NOMO-1 treated with dmso at 0.1 percent for 144 hours (cell line): ENCODE measurements around the gene WLS.
"Not testable (repeated sequence)": the region's sequence is repeated elsewhere in the genome, so short reads cannot be mapped to it uniquely, and the experiment has no call there.

Experiments used
- DNase-seq: peaks from one replicate; lab custom pipeline; 2025; ENCODE audit not compliant: unreplicated experiment; lab: John Stamatoyannopoulos, UW

Gene WLS

DNA sequence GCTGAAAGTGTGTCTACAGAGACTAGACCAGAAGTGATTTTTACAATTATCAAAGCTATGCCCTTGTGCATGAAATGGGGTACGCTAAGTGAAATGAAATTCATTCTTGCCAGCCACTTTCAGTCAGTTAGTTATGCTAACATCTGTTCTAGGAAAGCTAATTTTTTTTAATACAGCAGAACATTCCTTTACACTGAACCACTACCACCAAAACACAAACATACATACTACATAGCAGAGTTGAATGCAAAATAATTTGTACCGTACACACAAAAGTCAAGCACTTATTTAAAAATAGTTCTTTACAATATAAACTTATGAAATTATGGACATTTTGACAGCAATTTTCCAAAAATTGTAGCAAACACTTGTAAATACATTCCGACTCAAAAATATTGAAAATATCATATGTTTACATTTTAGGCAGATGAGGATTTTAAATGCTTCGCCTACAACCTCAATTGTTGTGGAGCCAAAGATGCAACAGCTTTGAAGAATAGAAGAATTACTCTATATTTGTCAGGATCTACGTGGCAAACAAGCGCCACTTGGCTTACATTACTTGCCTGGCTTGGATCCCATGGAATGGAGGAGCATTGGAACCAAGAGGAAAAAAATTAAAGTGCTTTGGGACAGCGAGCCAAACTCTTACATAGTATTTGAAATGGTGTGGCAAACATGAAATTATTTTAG, 30.6 kb downstream of the WLS start:
- DNase-seq: no peak

DNA sequence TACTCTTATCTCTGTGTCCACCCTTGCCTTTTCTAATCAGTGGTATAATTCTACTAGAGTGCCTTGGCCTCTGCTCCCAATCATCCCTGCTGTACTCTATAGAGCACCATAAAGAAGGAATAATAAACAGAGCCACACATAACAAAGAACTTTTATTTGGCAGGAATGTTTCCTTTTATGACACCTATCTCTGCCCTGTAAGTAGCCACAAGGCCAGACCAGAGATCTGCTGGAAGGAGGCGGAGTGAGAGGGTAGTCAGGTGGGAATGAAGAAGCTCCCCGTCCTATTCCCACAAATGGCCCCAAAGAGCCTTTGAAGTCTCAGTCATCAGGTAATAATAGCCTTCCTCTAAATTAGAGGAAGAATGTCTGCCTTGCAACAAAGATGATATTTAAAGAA, 32.7 kb downstream of the WLS start:
- no peak for DNase-seq

DNA sequence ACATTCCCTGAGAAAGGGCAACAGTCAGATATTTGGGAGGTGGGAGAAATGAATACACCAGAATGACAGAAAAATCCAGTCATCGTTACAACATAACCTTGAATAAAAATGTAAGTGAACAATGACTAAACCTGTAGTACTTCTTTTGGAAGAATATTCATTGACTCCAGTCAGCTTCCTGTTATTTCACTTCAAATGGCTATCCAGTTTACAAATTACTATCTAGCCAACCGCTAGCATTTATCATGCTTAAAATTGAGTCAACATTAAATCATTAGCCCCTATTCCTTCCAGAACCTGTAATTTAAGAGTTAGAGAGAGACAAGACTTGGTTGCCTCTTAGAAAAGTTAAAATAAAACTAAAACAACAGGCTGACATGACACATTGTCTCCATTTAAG, 33.6 kb downstream of the WLS start:
- DNase-seq: no peak

DNA sequence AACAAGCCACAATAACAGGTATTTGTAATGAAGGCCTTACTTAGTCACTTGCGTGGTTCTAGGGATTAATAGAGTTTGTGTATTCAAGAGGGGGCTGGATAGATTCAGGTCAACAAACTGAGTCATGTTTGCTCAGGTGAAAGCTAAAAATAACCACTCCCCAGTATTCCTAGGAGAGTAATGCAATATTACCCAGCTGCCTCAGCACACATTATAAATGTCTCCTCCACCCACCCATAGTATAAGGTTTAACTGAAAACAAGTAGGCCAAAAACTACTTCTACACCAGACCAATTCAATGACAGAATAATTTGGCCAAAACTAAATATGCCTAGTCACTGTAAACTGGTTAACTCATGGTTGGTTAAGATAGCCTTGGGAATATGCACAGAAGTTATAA, 34.4 kb downstream of the WLS start:
- no peak for DNase-seq

DNA sequence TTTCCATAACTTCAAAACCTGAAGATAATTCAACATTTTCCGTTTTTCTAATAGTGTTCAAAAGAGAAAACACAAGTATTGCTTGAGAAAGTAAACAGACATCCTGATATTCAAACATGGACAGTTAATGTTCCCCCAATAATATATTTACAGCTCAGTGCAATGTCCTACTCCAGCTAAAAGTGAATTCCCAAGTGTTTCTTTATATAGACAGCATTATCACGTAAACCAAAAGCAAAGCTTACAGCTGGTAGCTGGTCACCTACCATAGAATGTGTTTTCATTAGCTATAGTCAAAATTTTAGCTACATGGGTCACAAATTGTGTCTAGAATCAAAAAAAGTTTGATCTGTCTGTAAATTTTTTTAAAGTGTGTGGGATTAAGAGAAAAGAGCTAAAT, 34.9 kb downstream of the WLS start:
- no peak for DNase-seq

DNA sequence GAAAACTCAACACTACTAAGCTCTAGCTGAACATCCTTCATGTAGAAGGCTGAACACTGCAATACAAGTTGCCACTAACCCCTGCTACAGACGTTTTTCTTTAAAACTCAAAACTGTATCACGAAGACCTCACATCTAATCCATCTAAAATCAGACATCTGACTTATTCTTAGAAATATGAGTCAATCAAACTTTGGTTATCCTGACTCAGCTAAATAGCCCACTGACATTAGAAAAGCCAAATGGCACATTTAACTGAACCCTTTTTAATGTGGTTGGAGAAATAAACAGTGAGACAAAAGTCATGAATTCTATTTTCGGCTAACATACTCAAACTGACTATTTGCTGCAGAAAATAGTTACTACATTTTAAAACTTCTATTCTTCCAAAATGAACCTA, 35.6 kb downstream of the WLS start:
- no peak for DNase-seq

DNA sequence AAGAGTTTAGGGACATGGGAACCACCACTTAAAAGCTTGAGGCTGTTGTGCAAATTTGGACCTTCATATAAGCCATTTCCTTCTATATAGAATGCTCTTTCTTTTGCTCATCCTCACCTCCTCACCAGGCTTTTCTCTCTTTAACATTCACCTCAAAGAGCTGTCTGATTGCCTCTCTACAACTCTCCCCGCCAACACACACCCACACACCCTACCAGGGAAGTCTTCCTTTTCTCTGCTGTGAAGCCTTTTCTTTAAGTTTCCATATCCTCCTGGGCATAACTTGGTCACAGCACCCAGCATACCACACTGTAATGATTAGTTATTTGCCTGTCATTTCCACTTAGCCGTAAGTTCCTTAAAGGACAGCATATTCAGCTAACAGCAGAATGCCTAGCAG, 40.6 kb downstream of the WLS start:
- DNase-seq: no peak

DNA sequence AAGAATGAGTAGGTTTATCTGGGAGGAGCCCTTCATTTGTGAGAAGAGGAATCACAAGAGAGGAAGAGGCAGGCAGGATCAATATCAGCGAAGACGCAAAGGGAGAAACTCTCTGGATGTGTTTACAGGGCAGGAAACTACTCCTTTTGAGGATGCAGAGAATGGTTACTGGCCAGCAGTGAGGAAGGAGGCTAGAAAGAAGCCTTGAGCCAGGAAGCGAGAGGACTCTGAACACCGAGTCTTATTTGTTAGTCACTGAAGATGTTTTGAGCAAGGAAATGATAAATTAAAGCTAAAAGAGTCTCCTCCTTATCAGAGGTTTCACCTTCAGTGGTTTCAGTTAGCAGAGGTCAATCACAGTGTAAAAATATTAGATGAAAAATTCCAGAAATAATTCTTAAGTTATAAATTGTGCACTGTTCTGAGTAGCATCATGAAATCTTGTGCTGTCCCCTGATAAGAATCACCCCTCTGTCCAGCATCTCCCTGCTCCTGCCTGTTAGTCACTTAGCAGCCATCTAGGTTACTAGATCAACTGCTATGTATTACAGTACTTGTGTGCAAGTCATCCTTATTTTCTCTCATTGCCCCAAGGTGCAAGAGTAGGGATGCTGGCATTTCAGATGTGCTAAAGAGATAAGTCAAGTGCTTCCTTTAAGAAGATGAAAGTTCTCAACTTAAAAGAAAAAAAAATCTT, 43.5 kb downstream of the WLS start:
- DNase-seq: no peak

DNA sequence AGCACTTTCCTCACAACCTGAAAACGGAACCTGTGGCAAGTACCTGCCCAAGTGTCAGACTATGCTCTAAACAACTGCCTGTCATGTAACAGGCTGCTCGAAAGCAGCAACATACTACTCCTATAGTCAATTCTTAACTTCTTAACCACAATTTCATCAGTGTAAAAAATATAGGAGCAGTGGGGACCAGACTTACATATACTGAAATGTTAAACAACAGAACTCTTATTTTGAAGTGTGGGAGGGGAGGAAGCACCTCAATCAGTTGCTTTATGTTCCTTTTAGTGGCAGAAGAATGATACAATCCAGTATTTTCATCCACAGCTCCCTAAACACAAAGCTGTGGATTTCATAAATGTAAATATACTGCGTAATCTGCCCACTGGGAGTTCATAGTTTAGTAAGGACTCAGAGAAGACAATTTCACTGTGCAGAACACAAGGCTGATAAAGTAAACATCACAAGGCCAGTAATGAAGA, 44.2 kb downstream of the WLS start:
- no peak for DNase-seq

DNA sequence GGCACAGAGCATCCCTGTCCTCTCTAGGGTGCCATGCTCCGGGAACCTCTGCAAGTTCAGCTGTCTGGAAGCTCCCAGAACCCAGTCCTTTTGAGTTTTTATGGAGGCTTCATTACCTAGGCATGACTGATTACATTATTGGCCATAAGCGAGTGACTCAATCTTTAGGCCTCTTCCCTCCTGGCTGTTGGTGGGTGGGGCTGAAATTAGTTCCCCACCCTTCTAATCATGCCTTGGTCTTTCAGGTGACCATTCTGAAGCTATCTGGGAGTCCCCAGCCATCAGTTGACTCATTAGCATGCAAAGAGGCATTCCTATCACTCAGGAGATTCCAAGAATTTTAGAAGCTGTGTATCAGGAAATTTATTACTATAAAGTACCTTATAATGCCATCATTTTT, 46.6 kb downstream of the WLS start:
- DNase-seq: no peak

DNA sequence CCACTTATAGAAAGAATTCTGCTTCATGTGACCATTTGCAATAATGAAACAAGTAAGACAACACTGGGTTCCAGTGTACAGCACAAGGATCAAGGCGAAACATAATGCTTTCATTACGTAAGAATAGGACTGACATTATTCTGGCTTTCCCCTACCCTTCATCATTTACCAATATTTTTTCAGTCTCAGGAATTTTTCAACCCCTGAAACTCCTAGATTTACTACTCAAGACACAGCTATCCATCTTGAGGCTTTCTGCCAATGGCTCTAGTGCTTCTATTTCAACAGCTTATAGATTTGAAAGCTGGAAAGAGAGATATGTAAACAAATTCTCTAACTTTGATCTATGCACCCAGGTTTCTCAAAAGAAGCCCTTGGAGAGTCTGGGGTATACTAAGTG, 48.4 kb downstream of the WLS start:
- no peak for DNase-seq

DNA sequence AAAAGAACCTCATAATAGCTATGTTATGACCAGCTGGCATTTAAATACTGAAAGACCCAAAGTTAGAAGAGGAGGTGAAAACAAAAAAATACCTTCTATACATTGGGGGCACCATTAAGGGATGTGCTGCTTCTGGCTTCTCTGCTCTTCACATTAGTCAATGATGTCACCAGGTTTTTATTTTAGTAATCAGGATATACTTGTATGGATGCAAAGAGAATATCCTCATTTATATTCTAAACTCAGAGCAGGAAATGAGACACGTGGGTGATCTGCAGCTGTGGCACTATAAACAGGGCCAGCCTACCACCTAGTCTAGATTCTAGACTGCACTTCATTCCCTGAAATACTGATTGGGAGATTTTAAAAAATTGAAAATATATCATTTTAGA, 51.2 kb downstream of the WLS start:
- DNase-seq: no peak

DNA sequence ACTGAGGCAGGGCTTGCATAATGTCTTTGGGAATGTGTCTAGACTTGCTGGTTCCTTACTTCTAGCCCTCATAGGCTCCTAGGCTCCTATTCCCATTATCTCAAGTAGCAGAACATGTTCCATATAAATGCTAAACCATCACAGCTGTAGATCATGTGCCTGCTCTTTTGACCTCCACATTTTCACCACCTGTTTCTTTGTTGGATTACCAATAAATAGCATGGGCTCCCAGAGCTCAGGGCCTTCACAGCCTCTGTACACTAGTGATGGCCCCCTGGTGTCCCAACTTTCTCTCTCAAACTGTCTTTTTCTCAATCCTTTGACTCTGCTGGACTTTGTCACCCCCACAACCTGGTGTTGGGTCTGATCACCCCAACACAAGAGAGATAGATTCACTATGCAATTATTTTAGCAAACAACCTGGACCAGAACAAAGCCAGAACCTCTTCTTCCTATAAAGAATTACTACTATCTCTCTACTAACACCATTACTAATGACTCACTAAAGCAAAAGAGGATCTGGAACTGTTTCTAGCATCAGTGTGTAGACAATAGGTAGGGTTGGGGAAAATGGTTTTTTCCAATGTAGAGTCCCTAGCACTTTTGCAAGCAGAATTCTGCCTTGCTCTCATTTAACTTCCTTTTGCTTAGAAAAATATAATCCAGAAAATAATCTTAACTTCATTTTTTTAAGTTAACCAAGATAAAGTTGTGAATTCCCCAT, 51.7 kb downstream of the WLS start:
- no peak for DNase-seq

DNA sequence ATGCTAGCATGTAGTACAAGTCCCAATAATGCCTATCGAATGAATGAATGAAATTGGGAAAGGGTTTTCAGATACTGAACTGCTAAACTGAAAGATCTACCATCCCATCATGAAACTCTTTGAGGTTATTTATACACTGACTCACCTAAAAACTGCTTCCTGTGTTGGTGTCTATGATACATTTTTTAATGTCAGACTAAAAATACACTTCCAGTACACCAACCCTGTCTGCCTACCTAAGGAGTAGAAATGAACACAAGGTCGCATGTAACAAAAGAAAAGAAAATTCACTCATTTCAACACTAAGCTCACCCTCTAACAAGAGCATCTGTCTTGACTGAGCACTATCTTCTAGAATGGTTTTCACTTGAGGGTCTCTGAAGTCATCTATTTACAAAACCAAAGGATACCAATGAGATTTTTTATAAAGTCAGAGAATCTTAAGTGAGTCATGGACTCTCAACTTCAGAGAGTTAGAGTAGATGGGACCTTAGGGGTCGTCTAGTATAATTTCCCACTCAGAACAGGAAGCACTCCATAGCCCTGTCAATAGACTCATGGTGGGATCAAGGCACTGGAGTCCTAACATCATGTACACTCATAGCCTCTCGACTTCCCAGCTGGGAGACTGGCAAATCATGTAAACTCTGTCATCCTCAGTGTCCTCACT, 53.4 kb downstream of the WLS start:
- DNase-seq: no peak

DNA sequence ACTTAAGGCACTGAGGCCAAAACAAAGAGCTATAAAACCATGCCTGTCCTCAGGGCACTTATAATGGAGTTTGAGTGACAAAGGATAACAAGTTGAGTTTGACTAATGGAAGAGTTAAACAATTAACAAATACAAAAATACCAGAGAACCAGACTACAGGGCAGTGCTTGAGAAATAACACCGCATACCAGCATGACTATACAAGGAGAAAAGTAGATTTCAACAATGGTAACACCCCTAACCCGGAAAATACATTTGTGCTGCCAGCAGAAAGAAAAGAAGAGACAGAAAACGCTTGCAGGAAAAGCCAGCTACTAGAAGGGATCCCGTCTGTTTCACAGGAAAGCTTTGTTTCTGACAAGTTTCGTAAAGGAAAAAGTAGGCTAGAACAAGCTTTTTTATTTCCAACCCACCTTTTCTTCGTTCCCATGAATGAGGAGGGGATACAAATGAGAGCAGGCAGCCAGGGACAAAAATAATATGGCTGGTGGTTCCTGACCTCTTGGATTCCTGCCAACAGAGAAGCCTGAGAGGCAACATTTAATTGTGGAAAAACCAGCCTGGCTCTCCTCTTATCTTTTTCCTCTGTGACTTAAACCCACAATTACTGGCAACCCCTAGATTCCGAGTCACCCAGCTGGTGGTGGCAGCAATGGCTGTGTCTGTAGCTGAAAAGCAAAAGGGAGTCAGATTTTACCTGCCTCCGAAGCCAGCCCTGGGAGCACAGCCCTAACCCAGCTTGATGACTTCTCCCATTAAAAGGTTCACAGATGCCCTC, 56.5 kb downstream of the WLS start:
- no peak for DNase-seq

DNA sequence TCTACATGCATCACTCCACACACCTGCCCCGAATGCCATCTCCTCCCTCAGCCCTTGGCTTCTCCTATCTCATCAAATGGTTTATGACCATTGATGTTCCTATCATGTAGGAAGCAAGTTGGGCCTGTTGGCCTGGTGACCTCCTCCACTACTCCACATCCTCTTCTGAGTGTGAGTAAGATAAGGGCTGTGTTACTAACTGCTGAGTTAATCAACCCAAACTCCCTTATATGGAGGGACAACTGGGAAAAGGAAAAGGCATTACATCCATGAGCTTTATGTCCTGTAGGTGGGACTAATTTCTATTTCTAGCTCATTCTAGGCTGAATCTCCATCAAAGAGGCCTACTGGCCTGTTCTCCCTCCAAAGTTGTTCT, 57.6 kb downstream of the WLS start:
- DNase-seq: no peak

DNA sequence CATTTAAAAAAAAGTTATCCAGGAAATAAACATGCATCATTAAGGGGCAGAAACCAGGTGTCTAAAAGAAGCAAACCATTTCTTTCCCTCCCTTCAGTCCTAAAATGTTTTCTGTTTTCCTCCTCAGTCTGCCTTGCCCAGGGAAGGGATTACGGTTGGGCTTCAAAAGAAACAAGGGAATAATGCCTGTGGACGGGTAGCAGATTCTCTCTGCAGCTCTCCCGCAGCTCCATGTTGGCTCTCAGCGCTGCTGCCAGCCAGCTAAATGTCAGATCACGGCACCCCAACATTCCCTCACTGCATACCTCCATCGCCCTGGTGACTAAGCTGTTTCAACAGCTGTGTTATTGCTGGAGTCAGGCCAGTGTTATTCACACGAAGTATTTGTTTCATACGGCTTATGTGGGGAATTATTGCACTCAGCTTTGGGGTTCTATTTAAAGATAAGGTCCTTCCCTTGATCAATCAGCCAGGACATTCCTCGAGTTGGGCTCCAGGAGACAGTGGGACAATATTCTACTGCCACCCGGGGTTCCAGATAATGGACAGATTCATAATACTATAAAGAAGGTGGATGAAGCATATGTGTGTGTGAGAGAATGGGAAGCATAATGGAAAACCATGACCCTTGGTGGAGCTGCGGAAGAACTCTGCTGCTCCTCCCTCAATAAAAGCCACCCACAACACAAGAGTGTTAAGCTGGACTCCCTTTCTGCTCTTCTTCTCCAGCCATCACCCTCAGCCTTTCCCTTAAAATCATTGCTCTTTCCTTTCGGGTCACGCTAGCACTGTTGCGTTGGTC, 58.2 kb downstream of the WLS start:
- no peak for DNase-seq

DNA sequence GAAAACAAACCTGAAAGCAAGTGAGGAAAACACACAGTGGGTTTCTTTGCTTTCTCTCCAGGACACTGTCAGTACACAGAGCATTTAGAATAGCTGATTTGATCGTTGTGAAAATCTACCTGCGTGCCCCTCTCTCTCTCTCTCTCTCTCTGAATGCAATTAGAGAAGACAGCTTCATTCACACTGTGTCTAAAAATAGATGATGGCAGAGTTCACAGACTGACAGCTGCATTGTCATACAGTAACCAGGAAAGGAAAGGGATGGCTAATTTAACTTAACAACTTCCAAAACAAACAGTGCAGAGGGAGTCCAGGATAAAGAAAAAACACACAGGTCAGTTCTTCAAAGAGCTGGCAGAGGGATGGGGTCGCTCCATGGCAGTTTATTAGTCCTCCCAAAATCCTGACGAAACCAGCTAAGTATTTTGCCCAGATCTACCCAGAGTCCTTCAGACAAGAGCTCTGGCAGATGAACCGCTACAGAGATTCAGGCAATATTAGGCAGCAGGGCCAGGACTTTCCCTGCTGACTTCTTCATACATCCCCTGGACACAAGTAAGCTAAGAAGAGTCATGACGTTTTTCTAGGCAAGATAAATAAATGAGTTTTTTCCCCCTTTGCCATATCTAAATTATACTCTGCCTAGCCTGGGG, 58.9 kb downstream of the WLS start:
- no peak for DNase-seq

DNA sequence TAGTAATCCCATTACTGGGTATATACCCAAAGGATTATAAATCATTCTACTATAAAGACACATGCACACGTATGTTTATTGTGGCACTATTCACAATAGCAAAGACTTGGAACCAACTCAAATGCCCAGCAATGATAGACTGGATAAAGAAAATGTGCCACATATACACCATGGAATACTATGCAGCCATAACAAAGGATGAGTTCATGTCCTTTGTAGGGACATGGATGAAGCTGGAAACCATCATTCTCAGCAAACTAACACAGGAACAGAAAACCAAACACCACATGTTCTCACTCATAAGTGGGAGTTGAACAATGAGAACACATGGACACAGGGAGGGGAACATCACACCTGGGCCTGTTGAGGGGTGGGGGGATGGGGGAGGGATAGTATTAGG, 60.5 kb downstream of the WLS start:
- not testable (repeated sequence) for DNase-seq
